Mucosa of gallbladder (tissue), 1 donor: ENCODE results near the gene OR12D2. TPM values are rescaled to one million over a fixed set of nuclear protein-coding genes. Genes with fewer than 3 reads are reported as not detected.
"Not testable (repeated sequence)": the region's sequence is repeated elsewhere in the genome, so short reads cannot be mapped to it uniquely, and the experiment has no call there.

Source experiments
- DNase-seq: peaks from one replicate; pipeline ENCODE4 v3.0.0-alpha.2; 2020; ENCODE audit warnings: low spot score
- total RNA-seq: library from RNA; stranded (reverse); gene quantifications from one replicate; pipeline ENCODE4 v1.2.1, GENCODE V29; 2021
- donor health status: DM: no; HTN: no; CAD: no.

OR12D2 gene, protein sequence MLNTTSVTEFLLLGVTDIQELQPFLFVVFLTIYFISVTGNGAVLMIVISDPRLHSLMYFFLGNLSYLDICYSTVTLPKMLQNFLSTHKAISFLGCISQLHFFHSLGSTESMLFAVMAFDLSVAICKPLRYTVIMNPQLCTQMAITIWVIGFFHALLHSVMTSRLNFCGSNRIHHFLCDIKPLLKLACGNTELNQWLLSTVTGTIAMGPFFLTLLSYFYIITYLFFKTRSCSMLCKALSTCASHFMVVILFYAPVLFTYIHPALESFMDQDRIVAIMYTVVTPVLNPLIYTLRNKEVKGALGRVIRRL
- not detected for total RNA-seq

DNA sequence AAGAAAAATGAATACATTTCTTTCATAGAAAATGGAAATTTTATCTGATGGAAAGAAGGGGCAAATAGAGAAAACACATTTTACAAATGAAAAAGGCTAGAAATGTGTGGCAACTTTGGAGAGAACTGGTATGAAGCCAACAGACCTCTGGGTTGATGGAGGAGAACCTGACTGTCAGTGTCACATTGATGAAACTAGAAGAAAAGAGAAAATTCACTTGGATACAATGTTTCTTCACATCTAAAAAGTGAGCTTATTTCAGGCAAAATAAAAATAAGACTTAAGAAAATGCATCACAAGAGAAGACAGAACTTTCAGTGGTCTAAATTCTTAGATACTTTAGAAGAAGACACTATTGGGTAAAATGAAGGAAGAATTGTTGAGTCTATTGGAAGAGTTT, at the start of gene OR12D2:
Gene OR12D2 (plus strand): TSS at position 301 of the 400 bp plus-strand sequence. CDS start 1,069 bp downstream, outside the sequence.
- DNase-seq = no peak

DNA sequence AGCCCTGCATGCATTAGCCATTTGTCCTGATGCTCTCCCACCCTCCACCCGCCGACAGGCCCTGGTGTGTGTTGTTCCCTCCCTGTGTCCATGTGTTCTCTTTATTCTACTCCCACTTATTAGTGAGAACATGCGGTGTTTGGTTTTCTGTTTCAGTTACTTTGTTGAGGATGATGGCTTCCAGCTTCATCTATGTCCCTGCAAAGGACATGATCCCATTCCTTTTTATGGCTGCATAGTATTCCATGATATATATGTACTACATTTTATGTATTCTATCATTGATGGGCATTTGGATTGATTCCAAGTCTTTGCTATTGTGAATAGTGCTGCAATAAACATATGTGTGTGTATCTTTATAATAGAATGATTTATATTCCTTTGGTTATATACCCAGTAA, 46.1 kb upstream of the OR12D2 start:
- DNase-seq = not testable (repeated sequence)

DNA sequence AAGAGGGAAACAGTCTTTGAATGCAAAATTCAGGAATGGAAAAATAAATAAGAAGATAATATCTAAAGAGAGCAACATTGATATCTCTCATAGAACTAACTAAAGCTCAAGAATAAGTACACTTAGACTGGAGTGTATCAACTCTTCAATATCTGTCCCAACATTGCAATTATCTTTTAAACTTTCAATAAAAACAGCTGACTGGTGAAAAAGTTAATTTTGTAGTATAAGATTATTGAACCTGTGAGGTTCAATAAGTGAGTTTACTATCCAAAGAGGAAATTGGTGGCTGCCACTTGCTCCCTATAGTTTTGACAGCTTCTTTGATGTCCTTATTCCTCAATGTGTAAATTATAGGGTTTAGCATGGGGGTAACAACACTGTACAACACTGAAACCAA, 40.5 kb upstream of the OR12D2 start:
- DNase-seq = no peak

DNA sequence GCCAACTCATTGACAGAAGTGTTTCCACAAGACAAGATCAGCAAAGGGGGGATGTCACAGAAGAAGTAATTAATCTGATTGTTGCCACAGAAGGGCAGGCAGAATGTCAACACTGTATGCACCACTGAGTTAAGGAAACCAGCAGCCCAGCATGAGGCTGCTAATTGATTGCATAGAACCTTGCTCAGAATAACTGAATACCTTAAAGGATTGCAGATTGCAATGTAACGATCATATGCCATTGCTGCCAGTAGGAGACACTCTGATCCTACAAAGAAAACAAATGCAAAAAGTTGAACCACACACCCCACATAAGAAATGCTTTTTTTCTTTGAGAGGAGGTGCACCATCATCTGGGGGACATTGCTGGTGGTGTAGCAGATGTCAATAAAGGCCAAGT, 39.8 kb upstream of the OR12D2 start:
- DNase-seq = no peak

DNA sequence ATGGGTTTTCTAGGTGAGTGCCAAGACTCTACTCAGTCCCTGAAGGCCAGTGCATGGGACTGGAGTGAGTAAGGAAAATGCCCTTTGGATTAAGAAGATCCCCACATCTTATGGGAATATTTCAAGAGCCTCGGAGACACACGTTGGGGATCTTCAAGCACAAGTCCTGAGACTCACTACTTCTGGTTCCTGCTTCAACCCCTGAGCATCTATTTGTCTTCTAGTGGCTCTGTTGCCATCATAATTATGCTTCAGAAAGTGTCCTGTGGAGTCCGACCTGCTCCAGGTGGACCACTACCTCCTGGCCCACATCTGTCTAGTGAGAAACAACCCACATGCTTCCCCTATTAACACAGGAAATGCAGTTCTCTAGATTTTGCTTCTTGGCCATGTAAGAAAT, 26.7 kb upstream of the OR12D2 start, which contains the start of gene OR5V1:
Gene OR5V1 (minus strand): TSS at position 101 of the 400 bp plus-strand sequence. CDS start 12,670 bp downstream, outside the sequence.
- no peak for DNase-seq

DNA sequence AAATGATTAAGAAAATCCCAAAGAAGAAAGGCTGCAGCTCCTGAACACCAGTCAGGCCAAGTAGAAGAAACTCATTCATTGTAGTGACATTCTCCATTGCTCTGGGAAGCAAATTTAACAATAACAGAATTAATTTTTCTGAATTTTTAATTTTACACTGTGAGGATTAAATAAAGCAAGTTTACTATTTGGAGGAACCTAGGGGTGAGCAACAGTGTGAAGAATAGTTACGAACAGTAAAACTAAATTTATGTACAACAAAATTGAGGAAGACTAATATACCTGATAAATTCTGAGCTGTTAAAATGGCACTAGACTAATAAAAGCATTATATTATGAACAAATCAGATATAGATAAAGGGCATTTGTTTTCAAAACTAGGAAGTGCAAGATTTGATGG, 20.2 kb upstream of the OR12D2 start, which contains the start of gene OR12D3:
Gene OR12D3 (minus strand): TSS at position 101 of the 400 bp plus-strand sequence. CDS start 4 bp downstream, at position 97.
- DNase-seq = no peak

DNA sequence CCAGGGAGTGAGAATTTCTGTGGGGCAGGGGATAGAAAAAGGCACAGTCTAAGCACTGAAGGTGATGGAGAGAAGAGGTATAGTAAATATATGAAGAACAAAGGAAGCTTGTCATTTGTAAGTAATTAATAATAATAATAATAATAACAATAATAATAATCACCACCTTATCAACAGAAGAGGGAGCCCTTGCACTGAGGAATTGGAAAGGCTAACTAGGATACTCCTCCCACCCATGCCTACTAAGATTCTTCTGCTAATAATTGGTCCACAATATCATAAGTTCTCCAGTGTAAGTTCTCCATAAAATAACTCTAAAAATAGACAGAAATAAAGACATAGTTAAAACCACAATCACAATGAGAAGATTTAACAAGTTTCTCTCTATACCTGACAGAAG, 19.4 kb upstream of the OR12D2 start:
- no peak for DNase-seq

DNA sequence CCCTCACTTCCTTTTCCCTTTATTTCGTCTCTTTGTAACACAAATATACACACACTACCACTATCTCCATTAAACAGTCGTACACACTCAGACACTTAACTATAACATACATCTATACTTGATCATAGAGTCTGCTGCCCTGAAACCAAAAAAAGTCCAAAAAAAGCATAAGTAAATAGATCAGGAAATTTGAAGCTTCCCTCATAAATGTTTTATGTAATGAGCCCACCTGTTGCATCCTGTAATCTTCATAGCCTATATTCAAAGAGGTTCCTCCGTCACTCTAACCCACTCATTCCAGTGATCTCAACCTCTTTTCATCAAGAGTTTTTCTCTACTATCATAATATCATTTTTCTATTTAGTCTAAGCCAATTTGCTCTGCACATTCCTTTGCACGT, 6.9 kb upstream of the OR12D2 start:
- no peak for DNase-seq

DNA sequence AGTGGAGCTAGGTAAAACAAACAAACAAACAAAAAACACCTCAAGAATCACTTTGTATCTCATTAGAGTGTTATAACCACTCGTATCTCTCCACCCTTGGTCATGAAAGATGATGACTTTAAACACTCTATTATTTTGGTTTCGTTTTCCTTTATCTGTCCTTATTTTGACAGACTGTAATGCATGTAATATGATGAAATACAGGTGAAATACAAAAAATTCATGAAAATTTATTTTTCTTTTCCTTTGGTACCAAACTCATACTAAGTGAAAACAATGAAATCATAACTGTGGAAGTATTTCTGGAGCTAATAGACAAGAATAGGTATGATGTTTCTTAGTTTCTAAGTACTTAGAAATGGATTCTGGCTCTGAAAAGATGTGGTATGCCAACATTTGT, 4.1 kb downstream of the OR12D2 start:
- DNase-seq = no peak

DNA sequence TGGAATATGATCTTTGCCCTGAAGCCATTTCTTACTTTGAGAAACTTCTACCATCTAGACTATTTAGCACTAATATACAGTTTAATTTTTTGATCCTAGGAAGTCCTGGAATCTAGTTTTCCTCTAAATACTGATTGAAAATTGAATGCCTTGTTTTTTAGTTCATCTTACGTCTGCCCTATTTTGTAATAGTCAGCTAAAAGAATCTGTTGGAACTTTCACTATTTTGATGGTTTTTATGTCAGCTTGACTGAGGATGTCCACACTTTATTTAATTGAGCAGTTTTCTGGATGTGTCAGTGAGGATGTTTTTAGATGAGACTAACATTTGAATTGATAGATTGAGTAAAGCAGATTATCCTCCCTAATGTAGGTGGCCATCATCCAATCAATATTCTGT, 8.4 kb downstream of the OR12D2 start:
- no peak for DNase-seq

DNA sequence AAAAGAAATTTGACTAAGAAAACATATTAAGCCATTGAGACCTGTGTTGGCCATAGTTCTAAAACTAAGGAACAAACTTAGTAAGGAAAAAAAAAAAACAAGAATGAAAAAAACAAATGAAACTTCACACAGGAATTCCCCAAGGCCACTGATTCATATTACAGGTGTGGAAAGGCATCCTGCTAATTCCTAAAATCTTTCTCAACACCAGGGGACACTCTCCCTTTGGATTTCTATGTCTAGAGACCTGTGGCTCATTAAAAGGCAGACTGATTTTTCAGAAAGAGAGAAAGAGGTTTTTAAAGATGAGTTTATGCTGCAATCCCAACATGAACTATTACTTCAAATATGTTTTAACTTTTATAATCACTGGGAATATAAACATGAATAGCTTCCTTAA, 19.2 kb downstream of the OR12D2 start, which contains the start of gene OR12D1:
Gene OR12D1 (plus strand): TSS at position 341 of the 400 bp plus-strand sequence.
- no peak for DNase-seq

DNA sequence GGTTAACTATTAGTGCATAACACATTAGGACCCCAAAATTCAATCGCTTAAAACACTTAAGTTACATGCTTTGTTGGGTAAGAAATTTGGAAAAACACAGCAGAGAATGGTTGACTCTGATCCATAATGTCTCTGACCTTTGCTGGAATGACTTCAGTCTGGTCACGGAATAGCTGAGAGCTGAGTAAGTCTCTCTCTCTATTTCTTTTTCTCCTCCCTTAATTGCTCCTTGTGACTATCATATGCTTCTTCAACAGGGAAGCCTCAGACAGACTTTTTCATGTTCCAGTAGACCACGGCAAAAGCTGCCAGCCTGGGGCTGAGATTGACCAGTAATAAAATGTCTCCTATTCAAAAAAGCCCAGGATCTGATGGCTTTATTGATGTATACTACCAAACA, 24.1 kb downstream of the OR12D2 start:
- DNase-seq = no peak

DNA sequence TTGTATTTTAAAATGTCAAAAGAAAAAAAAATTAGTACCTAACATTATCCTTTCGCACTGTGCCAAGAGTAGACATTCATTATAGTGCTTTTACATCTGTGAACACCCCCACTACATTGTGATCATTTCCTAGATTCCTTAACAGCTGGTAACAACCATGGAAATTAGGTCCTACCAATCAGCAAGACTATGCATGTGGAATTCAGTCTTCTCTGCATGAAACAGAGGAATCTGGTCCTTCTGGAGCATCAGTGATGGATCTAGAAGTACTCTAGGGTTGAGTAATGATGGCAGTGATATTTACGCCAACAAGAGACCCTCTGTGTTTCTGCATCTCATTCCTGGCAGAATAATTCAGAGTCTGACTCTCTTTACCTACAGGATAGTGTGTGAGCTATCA, 28.7 kb downstream of the OR12D2 start:
- DNase-seq = no peak

DNA sequence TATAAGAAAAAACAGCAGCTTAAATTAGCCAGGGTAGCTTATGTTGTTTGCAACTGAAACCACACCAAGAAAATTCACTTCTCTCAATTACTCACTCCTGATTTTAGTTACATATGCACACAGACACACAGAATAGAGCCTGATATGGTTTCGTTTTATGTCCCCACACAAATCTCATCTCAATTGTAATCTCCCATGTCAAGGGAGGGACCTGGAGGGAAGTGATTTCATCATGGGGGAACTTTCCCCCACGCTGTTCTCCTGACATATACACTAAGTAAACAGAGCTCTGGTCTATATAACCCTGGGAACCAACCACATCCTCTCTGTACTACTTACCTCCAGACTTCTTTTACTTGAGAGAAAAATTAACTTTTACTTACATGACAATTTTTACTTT, 29.1 kb downstream of the OR12D2 start:
- no peak for DNase-seq

DNA sequence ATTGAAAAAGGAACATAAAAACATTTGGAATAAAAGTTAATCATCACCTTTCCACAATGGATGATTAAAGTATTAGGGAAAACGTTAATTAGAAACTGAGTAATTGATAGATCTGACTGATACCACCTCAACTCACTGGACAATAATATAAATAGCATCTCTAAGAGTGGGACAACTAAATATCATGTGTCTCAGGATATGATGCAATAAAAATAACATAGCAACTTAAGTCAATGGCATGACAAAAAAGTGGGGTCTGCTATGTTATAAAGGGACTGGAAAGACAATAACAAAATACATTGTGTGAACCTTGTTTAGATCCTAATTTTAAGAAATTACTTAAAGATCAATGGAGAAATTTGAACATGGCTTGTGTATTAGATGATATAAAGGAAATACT, 29.6 kb downstream of the OR12D2 start:
- no peak for DNase-seq

DNA sequence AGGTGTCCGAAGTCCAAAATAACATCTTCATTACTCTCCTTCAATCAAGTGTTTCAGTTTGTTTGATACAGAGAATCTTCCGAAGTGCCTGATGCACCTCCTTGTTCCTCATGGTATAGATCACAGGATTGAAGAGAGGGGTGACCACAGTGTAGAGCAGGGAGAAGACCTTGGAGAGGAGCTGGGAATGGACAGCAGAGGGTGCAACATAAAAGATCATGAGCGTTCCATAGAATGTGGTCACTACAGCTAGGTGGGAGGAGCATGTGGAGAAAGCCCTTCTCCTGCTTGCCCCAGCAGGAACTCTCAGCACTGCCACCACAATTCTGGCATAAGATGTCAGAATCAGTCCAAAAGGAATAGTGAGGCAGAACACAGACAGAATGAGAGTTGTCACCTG, 31.2 kb downstream of the OR12D2 start:
- DNase-seq = no peak

DNA sequence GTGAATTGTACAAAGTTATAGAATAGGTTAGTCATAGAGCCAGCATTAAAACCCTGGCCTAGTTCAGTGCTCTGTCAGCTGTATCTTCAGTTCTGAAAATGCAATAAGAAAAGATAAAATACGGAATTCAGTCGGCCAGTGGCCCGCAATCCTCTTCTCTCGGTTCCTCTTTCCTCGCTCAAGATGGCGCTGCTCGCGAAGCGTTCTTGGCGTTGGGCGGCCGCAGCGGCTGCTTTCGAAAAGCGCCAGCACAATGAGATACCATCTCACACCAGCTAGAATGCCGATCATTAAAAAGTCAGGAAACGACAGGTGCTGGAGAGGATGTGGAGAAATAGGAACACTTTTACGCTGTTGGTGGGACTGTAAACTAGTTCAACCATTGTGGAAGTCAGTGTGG, 41.3 kb downstream of the OR12D2 start:
- DNase-seq = not testable (repeated sequence)

DNA sequence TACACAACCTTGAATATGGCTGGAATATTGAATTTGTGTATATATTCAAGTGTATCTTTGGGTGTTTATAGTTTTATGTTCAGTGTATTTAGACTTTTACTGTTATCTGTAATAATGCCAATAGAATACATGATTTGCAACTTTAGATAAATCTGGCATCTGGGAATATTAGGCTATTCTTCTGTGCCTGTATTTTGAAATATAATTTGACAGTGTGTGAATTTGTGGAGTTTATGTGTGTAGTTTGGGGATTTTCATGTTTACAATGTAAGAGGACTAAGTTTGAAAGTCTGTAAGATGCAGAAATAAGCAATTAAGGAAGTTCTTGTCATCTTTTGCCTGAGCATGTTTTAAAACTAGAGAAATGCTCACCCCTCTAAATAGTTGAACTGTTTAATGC, 43.6 kb downstream of the OR12D2 start, which contains the start of gene OR10C1:
Gene OR10C1 (plus strand): TSS at position 301 of the 400 bp plus-strand sequence. CDS start 710 bp downstream, outside the sequence.
- DNase-seq = no peak

DNA sequence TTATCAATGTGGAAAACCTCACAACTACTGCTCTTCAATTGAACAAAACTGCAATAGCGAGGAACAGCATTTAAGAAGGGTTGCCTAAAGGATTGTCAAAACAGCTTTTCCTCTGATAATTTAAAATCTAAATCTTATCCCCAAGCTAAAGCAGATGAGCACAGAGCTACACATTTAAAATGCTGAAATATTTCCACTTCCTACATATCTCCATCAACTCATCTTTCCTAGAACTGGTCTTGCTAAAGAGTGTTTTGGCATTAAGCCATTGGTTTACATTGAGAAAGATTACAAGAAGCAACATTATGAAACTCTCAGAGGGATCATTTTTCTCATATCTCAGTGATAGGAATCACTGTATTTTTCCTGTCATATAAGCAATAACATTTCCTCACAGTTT, 47.3 kb downstream of the OR12D2 start:
- no peak for DNase-seq

DNA sequence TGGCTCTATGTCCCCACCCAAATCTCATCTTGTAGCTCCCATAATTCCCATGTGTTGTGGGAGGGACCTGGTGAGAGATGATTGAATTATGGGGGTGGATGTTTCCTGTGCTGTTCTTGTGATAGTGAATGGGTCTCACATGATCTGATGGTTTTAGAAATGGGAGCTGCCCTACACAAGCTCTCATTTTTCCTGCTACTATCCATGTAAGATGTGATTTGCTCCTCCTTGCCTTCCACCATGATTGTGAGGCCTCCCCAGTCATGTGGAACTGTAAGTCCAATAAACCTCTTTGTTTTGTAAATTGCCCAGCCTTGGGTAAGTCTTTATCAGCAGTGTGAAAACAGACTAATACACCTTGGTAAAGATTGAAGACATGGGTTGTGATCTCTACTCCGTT, 48.6 kb downstream of the OR12D2 start:
- DNase-seq = not testable (repeated sequence)
